NCI-H1105 (cell line): ENCODE data around the gene PNPLA3.
A peak's percentile ranks its signal among the peaks of the same experiment; 100 is the strongest.

Experiments used
- DNase-seq: peaks from one replicate; lab custom pipeline; 2025; lab: John Stamatoyannopoulos, UW

PNPLA3 gene

GRCh38 chr22:43925433-43926348 lies 2.1 kb downstream of the PNPLA3 start:
- no peak for DNase-seq

GRCh38 chr22:43926349-43926710 lies 2.7 kb downstream of the PNPLA3 start:
- DNase-seq, result no peak

GRCh38 chr22:43928468-43928867 lies 4.9 kb downstream of the PNPLA3 start:
- no peak for DNase-seq

GRCh38 chr22:43928908-43929307 lies 5.3 kb downstream of the PNPLA3 start:
- no peak for DNase-seq

- no peak for DNase-seq
Observed at GRCh38 chr22:43931771-43932170, 8.2 kb downstream of the PNPLA3 start.

- no peak for DNase-seq
Observed at GRCh38 chr22:43941449-43941848, 17.8 kb downstream of the PNPLA3 start.

- no peak for DNase-seq
Observed at GRCh38 chr22:43944670-43945430, 21.2 kb downstream of the PNPLA3 start.

GRCh38 chr22:43945632-43946383 lies 22.2 kb downstream of the PNPLA3 start:
- DNase-seq, result no peak

- no peak for DNase-seq
Observed at GRCh38 chr22:43946384-43946667, 22.7 kb downstream of the PNPLA3 start.

GRCh38 chr22:43948836-43949406 lies 25.3 kb downstream of the PNPLA3 start:
- no peak for DNase-seq

- no peak for DNase-seq
Observed at GRCh38 chr22:43951391-43951790, 27.8 kb downstream of the PNPLA3 start.

- DNase-seq, result no peak
Observed at GRCh38 chr22:43951966-43952365, 28.4 kb downstream of the PNPLA3 start.

- no peak for DNase-seq
Observed at GRCh38 chr22:43953988-43954785, 30.6 kb downstream of the PNPLA3 start.

GRCh38 chr22:43955040-43955882 lies 31.7 kb downstream of the PNPLA3 start, which contains the start of gene SAMM50:
TSS of gene SAMM50 (plus strand) at chr22:43955442. CDS start at chr22:43955578, 136 bp downstream.
- peak; percentile 83 for DNase-seq

GRCh38 chr22:43955883-43956782 lies 32.5 kb downstream of the PNPLA3 start:
- DNase-seq, result no peak

- no peak for DNase-seq
Observed at GRCh38 chr22:43956805-43957463, 33.3 kb downstream of the PNPLA3 start.

GRCh38 chr22:43957871-43958270 lies 34.3 kb downstream of the PNPLA3 start:
- DNase-seq, result no peak

- DNase-seq, result no peak
Observed at GRCh38 chr22:43964314-43964857, 40.8 kb downstream of the PNPLA3 start.

GRCh38 chr22:43967069-43967468 lies 43.5 kb downstream of the PNPLA3 start:
- DNase-seq, result no peak
